BLaER1 treated with 17β-estradiol and CSF1 and Interleukin-3, amounts not matched to agents 10 nM and 100 nM (cell line): ENCODE data around the gene VGLL4.
A peak's percentile ranks its signal among the peaks of the same experiment; 100 is the strongest.
"Not testable (repeated sequence)": the region's sequence is repeated elsewhere in the genome, so short reads cannot be mapped to it uniquely, and the experiment has no call there.

Experiments used
- H3K27ac ChIP-seq, 11 experiments: shearing (Covaris generic); formaldehyde crosslinking; 2 replicates each; pipeline ENCODE4 v1.8.1; 2022
- H3K27me3 ChIP-seq, 11 experiments: shearing (Covaris generic); formaldehyde crosslinking; 2 replicates each; pipeline ENCODE4 v1.8.1; 2022
- H3K36me3 ChIP-seq, 11 experiments: shearing (Covaris generic); formaldehyde crosslinking; 2 replicates each; pipeline ENCODE4 v1.8.1; 2022
- H3K4me1 ChIP-seq, 10 experiments: shearing (Covaris generic); formaldehyde crosslinking; 2 replicates each; pipeline ENCODE4 v1.8.1; 2022
- H3K4me2 ChIP-seq, 11 experiments: shearing (Covaris generic); formaldehyde crosslinking; 2 replicates each; pipeline ENCODE4 v1.8.1; 2022
- H3K4me3 ChIP-seq, 10 experiments: shearing (Covaris generic); formaldehyde crosslinking; 2 replicates each; pipeline ENCODE4 v1.8.1; 2022
- H3K9ac ChIP-seq, 11 experiments: shearing (Covaris generic); formaldehyde crosslinking; 2 replicates each; pipeline ENCODE4 v1.8.1; 2022
- H3K9me3 ChIP-seq, 11 experiments: shearing (Covaris generic); formaldehyde crosslinking; replicated peaks in 1 of 11; 2 replicates each; pipeline ENCODE4 v1.8.1; 2022
- H4K20me1 ChIP-seq, 11 experiments: shearing (Covaris generic); formaldehyde crosslinking; 2 replicates each; pipeline ENCODE4 v1.8.1; 2022
- Cebpa-rat ChIP-seq, 11 experiments: shearing (Covaris generic); IDR thresholded peaks; 2 replicates each; pipeline ENCODE4 v1.8.1; 2022

The VGLL4 gene

DNA sequence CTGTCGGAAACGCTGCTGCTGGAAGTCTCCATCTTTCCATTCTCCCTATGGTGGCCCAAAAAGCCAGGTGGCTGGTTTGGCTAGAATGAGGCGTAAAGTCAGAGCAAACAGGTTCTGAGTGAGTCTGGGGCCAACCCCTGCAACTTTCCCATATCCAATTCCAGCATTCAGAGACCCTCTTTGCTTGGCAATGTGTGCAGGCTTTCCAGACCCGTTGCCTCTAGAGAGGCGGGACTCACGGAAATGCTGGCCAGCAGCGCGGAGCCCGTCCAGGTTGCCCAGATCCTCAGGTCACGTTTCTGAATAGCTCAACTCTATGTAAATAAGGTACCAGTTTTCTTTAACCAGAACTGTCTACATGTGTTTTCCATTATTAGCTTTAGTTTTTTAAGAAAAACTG is 68.0 kb downstream of the VGLL4 start:
- Histone ChIP-seq H3K4me3 (no peak overlapping the region), H3K27ac (no peak overlapping the region), H4K20me1 (peaks cover 95 to 100% (median 99%) of the 10 kb centered on the region in 11 experiments), H3K27me3 (no peaks in the 10 kb centered on the region), H3K9me3 (peaks cover 0 to 5% (median 0%) of the 10 kb centered on the region in 11 experiments; a peak in 1 of 22 replicates), H3K9ac (no peak overlapping the region), H3K36me3 (peaks cover 52 to 80% (median 76%) of the 10 kb centered on the region in 11 experiments), H3K4me1 (peaks cover 22 to 47% (median 33%) of the 10 kb centered on the region in 10 experiments), H3K4me2 (no peak overlapping the region)
- no peak for TF ChIP-seq Cebpa-rat (IDR thresholded peaks at IDR 0.05)

DNA sequence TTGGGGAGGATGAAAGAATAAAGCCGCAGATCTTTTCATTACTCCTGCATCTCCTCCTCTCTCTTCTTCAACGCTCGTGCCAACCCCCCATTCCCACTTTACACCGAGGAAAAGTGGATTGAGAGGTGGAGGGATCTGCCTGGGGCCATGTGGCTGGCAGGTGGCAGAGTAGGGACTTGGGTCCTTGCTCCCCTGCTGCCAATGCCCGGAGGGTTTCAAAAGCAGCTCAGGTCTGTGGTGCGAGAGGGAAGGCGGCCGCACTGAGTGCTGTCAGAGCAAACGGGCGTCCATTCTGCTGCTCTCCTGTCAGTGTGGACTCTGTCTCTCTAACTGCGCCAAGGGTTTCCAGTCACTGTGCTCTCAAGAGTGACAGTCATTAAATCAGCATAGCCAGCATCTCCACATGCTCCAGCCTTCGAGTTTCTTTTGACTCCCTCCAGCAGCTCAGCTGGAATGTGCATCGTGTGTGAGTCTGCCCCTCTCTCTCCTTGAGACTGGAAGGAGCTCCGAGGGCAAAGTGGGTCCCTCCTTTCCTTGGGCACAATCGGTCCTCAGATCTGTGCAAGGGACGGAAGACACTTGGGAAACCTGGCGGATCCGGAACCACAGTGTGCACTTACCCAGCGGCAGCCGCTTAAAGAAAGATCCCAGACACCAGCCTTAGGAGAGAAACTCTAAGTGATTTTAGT is 68.6 kb downstream of the VGLL4 start:
- H3K4me1 ChIP-seq: peaks cover 27 to 53% (median 39%) of the 10 kb centered on the region in 10 experiments
- H4K20me1 ChIP-seq: peaks cover 95 to 100% (median 99%) of the 10 kb centered on the region in 11 experiments
- H3K4me2 ChIP-seq: no peak overlapping the region
- no peaks in the 10 kb centered on the region for H3K27me3 ChIP-seq
- TF ChIP-seq Cebpa-rat (IDR thresholded peaks at IDR 0.05): no peak
- peaks cover 0 to 2% (median 0%) of the 10 kb centered on the region in 11 experiments; a peak in 1 of 22 replicates for H3K9me3 ChIP-seq
- no peak overlapping the region for H3K4me3 ChIP-seq
- peaks cover 52 to 80% (median 73%) of the 10 kb centered on the region in 11 experiments for H3K36me3 ChIP-seq
- H3K9ac ChIP-seq: no peak overlapping the region
- H3K27ac ChIP-seq: no peak overlapping the region

DNA sequence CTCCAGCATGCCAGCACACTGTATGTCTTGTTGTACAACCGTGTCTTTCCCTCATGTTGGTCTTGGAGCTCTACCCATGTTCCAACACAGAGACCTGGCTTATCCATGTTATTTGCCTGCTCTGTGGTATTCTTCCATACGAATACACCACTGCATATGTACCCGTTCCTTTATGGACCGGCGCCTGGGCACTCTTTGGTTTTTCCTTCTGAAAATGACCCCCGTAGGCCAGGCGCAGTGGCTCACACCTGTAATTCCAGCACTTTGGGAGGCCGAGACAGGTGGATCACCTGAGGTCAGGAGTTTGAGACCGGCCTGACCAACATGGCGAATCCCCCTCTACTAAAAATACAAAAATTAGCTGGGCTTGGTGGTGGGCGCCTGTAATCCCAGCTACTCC is 71.1 kb downstream of the VGLL4 start:
- not testable (repeated sequence) for H3K9ac ChIP-seq, H3K27me3 ChIP-seq, H3K9me3 ChIP-seq, H3K4me3 ChIP-seq, H3K27ac ChIP-seq
- H3K4me1 ChIP-seq: peaks cover 23 to 61% (median 44%) of the 10 kb centered on the region in 10 experiments
- H3K36me3 ChIP-seq: peaks cover 59 to 95% (median 83%) of the 10 kb centered on the region in 11 experiments
- peak overlapping the region in 1 of 11 experiments; percentile 73; a peak in 1 of 22 replicates for H3K4me2 ChIP-seq
- peaks cover 97 to 100% (median 100%) of the 10 kb centered on the region in 11 experiments for H4K20me1 ChIP-seq

DNA sequence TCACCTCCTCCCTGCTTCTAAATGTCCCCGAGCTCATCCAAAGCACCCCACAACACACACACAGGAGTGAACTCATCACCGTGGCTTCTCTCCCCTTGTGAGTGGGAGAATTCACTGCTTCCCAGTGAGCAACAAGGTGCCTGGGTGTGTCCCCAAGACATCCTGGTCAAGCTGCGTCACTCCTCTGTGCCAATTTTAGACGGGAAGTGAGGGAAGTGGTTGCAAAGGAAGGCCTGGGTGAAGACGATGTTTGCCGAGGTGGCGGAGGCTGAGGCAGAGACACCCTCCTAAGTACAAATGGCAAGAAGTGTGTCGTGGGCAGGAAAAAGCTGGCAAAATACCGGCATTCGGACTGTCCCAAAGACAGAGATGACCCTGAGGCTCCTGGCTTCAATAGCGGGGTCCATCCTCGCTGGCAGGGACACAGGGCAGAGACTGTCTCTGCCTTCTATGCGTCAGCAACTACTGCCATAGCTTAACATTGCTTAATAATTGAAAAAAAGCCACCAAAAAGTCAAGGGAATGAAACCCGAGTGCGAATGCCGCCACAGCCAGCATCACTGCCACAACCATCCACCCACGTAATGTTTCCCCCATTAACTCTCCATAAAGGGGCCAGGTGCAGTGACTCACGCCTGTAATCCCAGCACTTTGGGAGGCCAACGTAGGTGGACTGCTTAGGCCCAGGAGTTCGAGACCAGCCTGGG is 72.8 kb downstream of the VGLL4 start:
- no peak overlapping the region for H3K4me3 ChIP-seq
- peak overlapping the region in 6 of 11 experiments; percentile 20 to 73 (median 50); a peak in 11 of 22 replicates for H3K4me2 ChIP-seq
- H3K27me3 ChIP-seq: no peaks in the 10 kb centered on the region
- H3K27ac ChIP-seq: peak overlapping the region in 4 of 11 experiments; percentile 9 to 53 (median 26); a peak in 8 of 22 replicates
- no peak for TF ChIP-seq Cebpa-rat (IDR thresholded peaks at IDR 0.05)
- H3K4me1 ChIP-seq: peaks cover 7 to 48% (median 34%) of the 10 kb centered on the region in 10 experiments; a peak in 18 of 20 replicates
- no peaks in the 10 kb centered on the region for H3K9me3 ChIP-seq
- H3K9ac ChIP-seq: peak overlapping the region in 2 of 11 experiments; percentile 5 to 12; a peak in 2 of 22 replicates
- peaks cover 97 to 100% (median 100%) of the 10 kb centered on the region in 11 experiments for H4K20me1 ChIP-seq
- H3K36me3 ChIP-seq: peaks cover 75 to 100% (median 98%) of the 10 kb centered on the region in 11 experiments

DNA sequence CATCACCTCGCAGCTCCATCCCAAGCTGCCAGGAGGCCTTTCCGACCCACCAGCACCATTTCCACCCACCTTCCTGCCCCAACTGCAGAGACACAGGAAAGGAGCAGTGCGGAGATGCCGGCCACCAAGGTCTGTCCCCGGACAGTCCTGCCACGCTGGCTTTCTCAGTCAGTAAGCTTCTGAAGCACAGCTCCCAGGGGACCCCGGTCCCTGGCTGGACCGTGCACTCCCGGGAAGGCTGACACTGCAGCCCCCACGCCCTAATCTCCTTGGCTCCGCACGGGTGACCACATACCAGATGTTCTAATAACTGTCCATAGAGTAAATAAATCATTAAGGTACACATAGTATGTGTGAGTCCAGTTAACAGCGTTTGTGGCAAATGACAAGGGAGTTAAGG is 73.5 kb downstream of the VGLL4 start:
- no peak for TF ChIP-seq Cebpa-rat (IDR thresholded peaks at IDR 0.05)
- Histone ChIP-seq H3K27ac (peak overlapping the region in 5 of 11 experiments; percentile 9 to 53 (median 19); a peak in 7 of 22 replicates), H3K4me1 (peaks cover 7 to 48% (median 34%) of the 10 kb centered on the region in 10 experiments; a peak in 18 of 20 replicates), H3K9me3 (no peaks in the 10 kb centered on the region), H3K36me3 (peaks cover 75 to 100% (median 98%) of the 10 kb centered on the region in 11 experiments), H4K20me1 (peaks cover 97 to 100% (median 100%) of the 10 kb centered on the region in 11 experiments), H3K4me3 (no peak overlapping the region), H3K27me3 (no peaks in the 10 kb centered on the region), H3K9ac (no peak overlapping the region), H3K4me2 (peak overlapping the region in 3 of 11 experiments; percentile 54 to 73 (median 57); a peak in 3 of 22 replicates)

DNA sequence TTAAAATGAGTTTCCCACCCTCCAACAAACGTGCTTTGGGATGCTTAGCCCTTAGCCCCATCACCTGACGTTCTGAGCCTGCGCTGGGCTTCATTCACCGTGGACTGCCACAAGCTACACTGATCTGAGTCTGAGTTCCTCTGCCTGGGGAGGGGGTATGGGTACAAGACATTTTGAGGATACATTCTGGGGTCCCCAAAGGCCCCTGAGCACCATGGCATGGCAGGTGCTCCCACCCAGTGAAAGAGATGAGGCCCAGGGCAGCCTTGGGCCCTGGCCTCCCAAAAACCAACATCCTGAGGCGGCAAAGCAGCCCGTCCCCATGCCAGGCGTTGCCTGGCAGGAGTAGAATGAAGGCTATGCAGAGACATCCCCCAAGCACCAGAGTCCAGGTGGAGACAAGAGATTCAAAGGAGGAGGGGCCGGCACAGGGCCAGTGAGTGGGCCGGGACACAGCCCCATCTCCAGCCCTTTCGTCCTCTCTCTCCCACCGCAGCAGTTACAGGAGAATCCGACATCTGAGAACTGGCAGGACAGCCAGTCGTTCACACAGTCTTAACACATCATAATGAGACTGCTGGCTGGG is 74.5 kb downstream of the VGLL4 start:
- TF ChIP-seq Cebpa-rat (IDR thresholded peaks at IDR 0.05): no peak
- H3K9me3 ChIP-seq: no peaks in the 10 kb centered on the region
- peaks cover 76 to 100% (median 98%) of the 10 kb centered on the region in 11 experiments for H3K36me3 ChIP-seq
- H4K20me1 ChIP-seq: peaks cover 97 to 100% (median 100%) of the 10 kb centered on the region in 11 experiments
- peaks cover 7 to 48% (median 34%) of the 10 kb centered on the region in 10 experiments; a peak in 18 of 20 replicates for H3K4me1 ChIP-seq
- peak overlapping the region in 1 of 11 experiments; percentile 30; a peak in 3 of 22 replicates for H3K4me2 ChIP-seq
- peak overlapping the region in 2 of 11 experiments; percentile 2 to 23; a peak in 1 of 22 replicates for H3K27ac ChIP-seq
- H3K4me3 ChIP-seq: no peak overlapping the region
- H3K27me3 ChIP-seq: no peaks in the 10 kb centered on the region
- H3K9ac ChIP-seq: peak overlapping the region in 1 of 11 experiments; percentile 14; a peak in 2 of 22 replicates

DNA sequence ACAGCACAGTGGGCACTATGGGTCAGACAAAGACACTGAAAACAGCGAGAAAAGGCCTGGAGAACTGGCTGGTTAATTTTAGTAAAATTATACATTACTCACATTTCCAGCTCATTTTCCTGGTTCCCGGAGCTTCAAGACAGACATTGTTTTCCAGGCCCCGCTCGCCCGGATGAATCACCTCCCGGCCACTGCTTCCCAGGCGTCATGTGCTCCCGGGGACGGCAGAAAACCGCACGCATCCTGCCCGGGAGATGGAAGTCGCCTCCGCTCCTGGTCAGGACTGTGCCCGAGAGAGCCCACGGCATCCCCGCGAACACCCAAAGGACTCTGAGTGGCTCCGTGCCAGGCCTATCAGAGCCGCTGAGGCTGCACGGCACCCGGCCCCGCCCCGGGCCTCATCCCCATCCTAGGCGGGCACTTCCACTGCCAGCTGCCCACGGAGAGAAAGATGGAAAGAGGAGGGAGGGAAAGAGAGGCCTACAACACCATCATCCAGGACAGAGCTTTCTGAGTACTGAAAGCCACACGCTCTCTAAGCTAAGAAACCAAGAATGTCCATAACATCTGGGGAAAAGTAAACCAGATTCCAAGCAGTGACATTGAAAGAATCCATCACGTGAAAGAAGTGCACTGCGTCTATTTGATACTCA is 75.1 kb downstream of the VGLL4 start:
- Histone ChIP-seq H3K4me1 (peaks cover 7 to 49% (median 34%) of the 10 kb centered on the region in 10 experiments), H3K27me3 (no peaks in the 10 kb centered on the region), H3K36me3 (peaks cover 76 to 100% (median 98%) of the 10 kb centered on the region in 11 experiments), H3K9ac (peak overlapping the region in 6 of 11 experiments; percentile 6 to 35 (median 16); a peak in 3 of 22 replicates), H3K4me2 (peak overlapping the region in 3 of 11 experiments; percentile 13 to 33 (median 30); a peak in 6 of 22 replicates), H3K4me3 (no peak overlapping the region), H3K27ac (peak overlapping the region in 9 of 11 experiments; percentile 9 to 48 (median 28); a peak in 10 of 22 replicates), H4K20me1 (peaks cover 97 to 100% (median 100%) of the 10 kb centered on the region in 11 experiments), H3K9me3 (no peaks in the 10 kb centered on the region)
- TF ChIP-seq Cebpa-rat (IDR thresholded peaks at IDR 0.05): no peak
